Effector memory CD8-positive, alpha-beta T cell (primary cell): ENCODE data around the gene C10orf95.

Source experiments
- ATAC-seq: fragments of 150-1000 bp; cut with Tn5 transposase; replicated peaks from 2 replicates; pipeline ENCODE4 v1.10.0; 2021; ENCODE audit warnings: mild to moderate bottlenecking, moderate library complexity
- DNase-seq, 3 experiments: peaks; one replicate each; pipeline ENCODE4 v3.0.0; 2021
- H3K27ac Mint-ChIP-seq, 2 donors: one replicate each; pipeline ENCODE4 v1.8.0; 2022; ENCODE audit warnings: mild to moderate bottlenecking in 2 of 2, mixed read lengths in 2 of 2, moderate library complexity in 2 of 2
- H3K27me3 Mint-ChIP-seq, 2 donors: one replicate each; pipeline ENCODE4 v1.8.0; 2022; ENCODE audit warnings: mixed read lengths in 2 of 2
- H3K36me3 Mint-ChIP-seq: one replicate; pipeline ENCODE4 v1.8.0; 2022; ENCODE audit warnings: mild to moderate bottlenecking, moderate library complexity, mixed read lengths; ENCODE audit not compliant: insufficient read depth
- H3K4me1 Mint-ChIP-seq, 2 donors: one replicate each; pipeline ENCODE4 v1.8.0; 2022; ENCODE audit warnings: low read depth in 2 of 2, mixed read lengths in 2 of 2
- H3K4me3 Mint-ChIP-seq, 2 donors: one replicate each; pipeline ENCODE4 v1.8.0; 2022; ENCODE audit warnings: mild to moderate bottlenecking in 2 of 2, mixed read lengths in 2 of 2, moderate library complexity in 2 of 2
- H3K9me3 Mint-ChIP-seq, 2 donors: one replicate each; pipeline ENCODE4 v1.8.0; 2022; ENCODE audit warnings: mixed read lengths in 2 of 2

C10orf95 gene

GRCh38 chr10:102413806-102414561 lies 37.4 kb downstream of the C10orf95 start:
- no peak for DNase-seq
- no peak for ATAC-seq
- peaks cover 12 to 21% of the 10 kb centered on the region in 2 donors for H3K4me1 Mint-ChIP-seq
- peaks cover 56 to 96% of the 10 kb centered on the region in 2 donors for H3K27me3 Mint-ChIP-seq
- H3K27ac Mint-ChIP-seq: no peak overlapping the region
- H3K36me3 Mint-ChIP-seq: peaks cover 17% of the 10 kb centered on the region
- H3K9me3 Mint-ChIP-seq: no peaks in the 10 kb centered on the region
- H3K4me3 Mint-ChIP-seq: no peak overlapping the region

- H3K4me3 Mint-ChIP-seq: no peak overlapping the region
- no peak overlapping the region for H3K27ac Mint-ChIP-seq
- no peak for DNase-seq
- no peaks in the 10 kb centered on the region for H3K9me3 Mint-ChIP-seq
- H3K4me1 Mint-ChIP-seq: peaks cover 15 to 20% of the 10 kb centered on the region in 2 donors
- ATAC-seq: peak; percentile 25
- peaks cover 16% of the 10 kb centered on the region for H3K36me3 Mint-ChIP-seq
- H3K27me3 Mint-ChIP-seq: peaks cover 59 to 98% of the 10 kb centered on the region in 2 donors
Observed at GRCh38 chr10:102413053-102413705, 38.2 kb downstream of the C10orf95 start.

GRCh38 chr10:102412293-102412692 lies 39.0 kb downstream of the C10orf95 start:
- H3K9me3 Mint-ChIP-seq: no peaks in the 10 kb centered on the region
- H3K27ac Mint-ChIP-seq: no peak overlapping the region
- H3K27me3 Mint-ChIP-seq: peaks cover 54 to 98% of the 10 kb centered on the region in 2 donors
- ATAC-seq (no peak), DNase-seq (no peak)
- peaks cover 16 to 21% of the 10 kb centered on the region in 2 donors for H3K4me1 Mint-ChIP-seq
- H3K36me3 Mint-ChIP-seq: peaks cover 25% of the 10 kb centered on the region
- no peak overlapping the region for H3K4me3 Mint-ChIP-seq

GRCh38 chr10:102411341-102412255 lies 39.7 kb downstream of the C10orf95 start:
- Mint-ChIP-seq H3K27me3 (peaks cover 49 to 98% of the 10 kb centered on the region in 2 donors), H3K36me3 (peaks cover 32% of the 10 kb centered on the region), H3K27ac (peak overlapping the region in 1 of 2 donors; percentile 3), H3K4me1 (peaks cover 16 to 21% of the 10 kb centered on the region in 2 donors), H3K9me3 (no peaks in the 10 kb centered on the region), H3K4me3 (peak overlapping the region; percentile 4 to 52)
- DNase-seq (no peak), ATAC-seq (no peak)

- Mint-ChIP-seq H3K27me3 (peaks cover 46 to 97% of the 10 kb centered on the region in 2 donors), H3K27ac (peak overlapping the region in 1 of 2 donors; percentile 3), H3K4me3 (peak overlapping the region; percentile 68 to 75), H3K36me3 (peaks cover 40% of the 10 kb centered on the region), H3K9me3 (no peaks in the 10 kb centered on the region), H3K4me1 (peaks cover 16 to 21% of the 10 kb centered on the region in 2 donors)
- no peak for ATAC-seq
- no peak for DNase-seq
Observed at GRCh38 chr10:102410429-102411073, 40.8 kb downstream of the C10orf95 start.

GRCh38 chr10:102409604-102410428 lies 41.5 kb downstream of the C10orf95 start:
- peak overlapping the region in 1 of 2 donors; percentile 18 for H3K27ac Mint-ChIP-seq
- H3K4me3 Mint-ChIP-seq: peak overlapping the region; percentile 68 to 75
- peaks cover 46% of the 10 kb centered on the region for H3K36me3 Mint-ChIP-seq
- DNase-seq (no peak), ATAC-seq (no peak)
- no peaks in the 10 kb centered on the region for H3K9me3 Mint-ChIP-seq
- H3K27me3 Mint-ChIP-seq: peaks cover 44 to 91% of the 10 kb centered on the region in 2 donors
- H3K4me1 Mint-ChIP-seq: peaks cover 16 to 21% of the 10 kb centered on the region in 2 donors

- H3K4me1 Mint-ChIP-seq: peaks cover 16 to 21% of the 10 kb centered on the region in 2 donors
- peak overlapping the region; percentile 70 to 75 for H3K4me3 Mint-ChIP-seq
- H3K27ac Mint-ChIP-seq: peak overlapping the region in 1 of 2 donors; percentile 90
- H3K9me3 Mint-ChIP-seq: no peaks in the 10 kb centered on the region
- ATAC-seq (peak; percentile 68), DNase-seq (peak in 1 of 3 experiments; percentile 49)
- H3K36me3 Mint-ChIP-seq: peaks cover 55% of the 10 kb centered on the region
- H3K27me3 Mint-ChIP-seq: peaks cover 44 to 83% of the 10 kb centered on the region in 2 donors
Observed at GRCh38 chr10:102408728-102409603, 42.4 kb downstream of the C10orf95 start.

GRCh38 chr10:102408131-102408727 lies 43.1 kb downstream of the C10orf95 start:
- peaks cover 61% of the 10 kb centered on the region for H3K36me3 Mint-ChIP-seq
- ATAC-seq (peak; percentile 6), DNase-seq (no peak)
- H3K27me3 Mint-ChIP-seq: peaks cover 44 to 76% of the 10 kb centered on the region in 2 donors
- H3K4me1 Mint-ChIP-seq: peaks cover 16 to 21% of the 10 kb centered on the region in 2 donors
- H3K4me3 Mint-ChIP-seq: peak overlapping the region; percentile 66 to 70
- H3K27ac Mint-ChIP-seq: peak overlapping the region in 1 of 2 donors; percentile 90
- no peaks in the 10 kb centered on the region for H3K9me3 Mint-ChIP-seq

GRCh38 chr10:102407425-102408130 lies 43.8 kb downstream of the C10orf95 start:
- H3K4me3 Mint-ChIP-seq: peak overlapping the region; percentile 66 to 70
- no peak for DNase-seq
- H3K27me3 Mint-ChIP-seq: peaks cover 44 to 69% of the 10 kb centered on the region in 2 donors
- peaks cover 16 to 21% of the 10 kb centered on the region in 2 donors for H3K4me1 Mint-ChIP-seq
- H3K9me3 Mint-ChIP-seq: no peaks in the 10 kb centered on the region
- H3K27ac Mint-ChIP-seq: peak overlapping the region in 1 of 2 donors; percentile 90
- H3K36me3 Mint-ChIP-seq: peaks cover 64% of the 10 kb centered on the region
- ATAC-seq: no peak

- Mint-ChIP-seq H3K36me3 (peaks cover 67% of the 10 kb centered on the region), H3K27ac (peak overlapping the region in 1 of 2 donors; percentile 90), H3K4me3 (peak overlapping the region in 1 of 2 donors; percentile 33), H3K9me3 (no peaks in the 10 kb centered on the region), H3K4me1 (peaks cover 16 to 20% of the 10 kb centered on the region in 2 donors), H3K27me3 (peaks cover 38 to 61% of the 10 kb centered on the region in 2 donors)
- ATAC-seq (no peak), DNase-seq (no peak)
Observed at GRCh38 chr10:102406815-102407214, 44.5 kb downstream of the C10orf95 start.
